Mononuclear cell (primary cell): ENCODE results near the gene PPRC1. TPM values are rescaled to one million over a fixed set of nuclear protein-coding genes. Genes with fewer than 3 reads are reported as not detected.

Experiments used
- H3K27me3 ChIP-seq: 2 replicates; pipeline ENCODE4 v1.6.0; 2011; ENCODE audit warnings: low read length, control low read depth; ENCODE audit not compliant: insufficient read depth
- H3K4me1 ChIP-seq: 2 replicates; pipeline ENCODE4 v1.5.1; 2011; ENCODE audit warnings: mild to moderate bottlenecking, low read length, control low read depth; ENCODE audit not compliant: insufficient read depth
- H3K4me3 ChIP-seq: 2 replicates; pipeline ENCODE4 v1.5.1; 2011; ENCODE audit warnings: mild to moderate bottlenecking, low read length, moderate library complexity
- H3K9me3 ChIP-seq: 2 replicates; pipeline ENCODE4 v1.5.1; 2011; ENCODE audit warnings: low read depth, mild to moderate bottlenecking, control low read depth, low read length
- total RNA-seq: library from RNA; depleted of rRNA; stranded (reverse); fragments of >200 nt; gene quantifications from one replicate; pipeline ENCODE4 v1.2.3, GENCODE V29; 2012

PPRC1 gene
- total RNA-seq, 1 donor: 12.1 TPM

DNA sequence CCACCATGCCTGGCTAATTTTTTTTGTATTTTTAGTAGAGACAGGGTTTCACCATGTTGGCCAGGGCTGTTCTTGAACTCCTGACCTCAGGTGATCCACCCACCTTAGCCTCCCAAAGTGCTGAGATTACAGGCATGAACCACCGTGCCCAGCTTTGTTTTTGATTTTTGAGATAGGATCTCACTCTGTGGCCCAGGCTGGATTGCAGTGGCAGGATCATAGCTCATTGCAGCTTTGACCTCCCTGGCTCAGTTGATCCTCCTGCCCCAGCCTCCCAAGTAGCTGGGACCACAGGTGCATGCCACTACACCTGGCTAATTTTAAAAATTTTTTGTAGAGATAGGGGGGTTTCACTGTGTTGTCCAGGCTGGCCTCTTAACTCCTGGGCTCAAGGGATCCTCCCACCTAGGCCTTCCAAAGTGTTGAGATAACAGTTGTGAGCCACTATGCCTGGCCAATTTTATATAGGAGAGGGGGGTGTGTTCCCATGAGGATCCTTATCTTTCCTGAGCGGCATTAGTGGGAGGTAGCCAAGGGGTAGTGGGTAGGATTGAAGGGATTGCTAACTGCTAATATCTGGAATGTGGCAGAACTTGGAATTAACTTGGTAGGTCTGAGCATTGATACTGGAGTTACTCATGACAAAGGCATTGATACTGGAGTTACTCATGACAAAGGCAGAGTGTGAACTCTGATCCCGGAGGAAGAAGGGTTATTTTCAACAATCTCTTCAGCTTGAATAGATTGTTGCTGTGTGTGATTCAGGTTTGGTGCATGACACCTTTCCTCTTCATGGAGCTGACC is 18.3 kb downstream of the PPRC1 start:
- Histone ChIP-seq H3K9me3 (no peaks in the 10 kb centered on the region), H3K27me3 (no peaks in the 10 kb centered on the region), H3K4me1 (peaks cover 22% of the 10 kb centered on the region), H3K4me3 (peak overlapping the region; percentile 81)

DNA sequence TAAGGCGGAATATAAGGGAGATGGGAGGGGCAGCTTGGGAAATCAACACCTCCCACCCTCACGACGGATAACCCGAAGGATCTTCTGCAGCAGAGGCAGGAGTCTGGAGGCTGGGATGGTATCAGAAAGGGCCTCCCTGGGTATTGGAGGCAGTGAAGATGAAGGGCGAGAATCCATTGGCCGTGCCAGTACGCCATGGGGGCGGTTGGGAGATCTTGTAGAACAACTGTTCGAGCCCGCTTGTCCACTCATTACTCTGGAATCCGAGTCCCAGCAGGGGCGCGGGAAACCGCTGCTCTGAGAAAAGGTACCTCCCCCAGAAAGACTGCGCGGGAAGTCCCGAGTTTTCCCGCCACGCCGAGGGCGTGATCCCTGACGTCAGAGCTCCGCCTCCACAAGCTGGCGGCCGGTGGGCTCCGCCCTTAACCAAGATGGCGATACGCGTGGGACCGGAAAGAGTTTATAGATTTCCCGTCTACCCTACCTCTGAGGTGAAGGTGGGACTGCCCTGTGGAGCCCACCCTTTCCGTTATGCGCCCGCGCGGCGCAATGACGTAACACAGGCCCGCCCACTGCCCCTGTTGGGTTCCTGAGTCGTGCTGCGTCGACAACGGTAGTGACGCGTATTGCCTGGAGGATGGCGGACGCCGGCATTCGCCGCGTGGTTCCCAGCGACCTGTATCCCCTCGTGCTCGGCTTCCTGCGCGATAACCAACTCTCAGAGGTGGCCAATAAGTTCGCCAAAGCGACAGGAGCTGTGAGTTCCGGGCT is 19.1 kb downstream of the PPRC1 start, which contains the start of gene NOLC1:
Gene NOLC1, plus strand, starts transcription at position 616 of the 771 bp plus-strand sequence. Its CDS starts 22 bp downstream, at position 638.
- Histone ChIP-seq H3K27me3 (no peaks in the 10 kb centered on the region), H3K9me3 (no peaks in the 10 kb centered on the region), H3K4me1 (peaks cover 22% of the 10 kb centered on the region), H3K4me3 (peak within 1 kb of the TSS; percentile 81)

DNA sequence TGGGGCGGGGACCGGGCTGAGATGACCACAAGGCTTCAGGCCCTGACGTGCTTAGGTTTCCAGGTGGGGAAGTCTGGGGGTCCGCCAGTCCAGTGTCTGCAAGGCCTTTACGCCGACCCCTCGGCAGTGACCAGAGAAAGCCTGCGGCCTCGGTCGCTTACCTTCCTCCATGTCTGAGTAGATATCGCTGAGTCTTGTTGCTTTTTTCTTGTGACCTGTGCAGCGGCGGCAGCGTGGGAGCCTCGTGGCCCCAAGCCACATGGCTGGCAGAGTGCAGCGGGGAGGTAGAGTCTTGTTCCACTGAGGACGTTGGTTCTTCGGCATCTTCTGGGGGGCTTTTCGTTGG is 19.7 kb downstream of the PPRC1 start:
- Histone ChIP-seq H3K27me3 (no peaks in the 10 kb centered on the region), H3K4me1 (peaks cover 22% of the 10 kb centered on the region), H3K9me3 (no peaks in the 10 kb centered on the region), H3K4me3 (peak overlapping the region; percentile 81)

DNA sequence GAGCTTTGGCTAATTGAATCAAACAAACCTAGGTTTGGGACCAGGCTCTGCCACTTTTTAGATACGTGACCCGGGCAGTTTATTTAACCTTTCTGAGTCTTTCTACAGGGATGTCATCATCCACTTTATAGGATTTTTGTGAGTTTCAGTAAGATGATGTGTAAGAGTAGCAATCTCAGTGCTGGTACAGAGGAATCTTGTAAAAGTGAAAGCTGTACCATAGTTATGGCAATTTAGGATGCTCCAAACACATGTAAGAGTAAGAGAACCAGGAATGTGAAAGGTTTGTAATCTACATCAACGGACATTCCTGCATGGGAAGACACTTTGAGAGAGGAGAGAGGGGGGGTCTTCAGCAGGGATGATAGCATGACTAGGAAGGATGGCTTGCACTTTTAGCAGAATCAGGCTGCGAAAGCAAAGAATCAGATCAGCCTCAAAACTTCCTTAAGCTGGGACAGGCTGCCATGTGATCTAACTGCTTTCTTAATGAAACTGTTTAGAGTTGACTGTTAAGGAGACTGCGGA is 20.3 kb downstream of the PPRC1 start:
- Histone ChIP-seq H3K4me1 (peaks cover 22% of the 10 kb centered on the region), H3K4me3 (peak overlapping the region; percentile 81), H3K9me3 (no peaks in the 10 kb centered on the region), H3K27me3 (no peaks in the 10 kb centered on the region)

DNA sequence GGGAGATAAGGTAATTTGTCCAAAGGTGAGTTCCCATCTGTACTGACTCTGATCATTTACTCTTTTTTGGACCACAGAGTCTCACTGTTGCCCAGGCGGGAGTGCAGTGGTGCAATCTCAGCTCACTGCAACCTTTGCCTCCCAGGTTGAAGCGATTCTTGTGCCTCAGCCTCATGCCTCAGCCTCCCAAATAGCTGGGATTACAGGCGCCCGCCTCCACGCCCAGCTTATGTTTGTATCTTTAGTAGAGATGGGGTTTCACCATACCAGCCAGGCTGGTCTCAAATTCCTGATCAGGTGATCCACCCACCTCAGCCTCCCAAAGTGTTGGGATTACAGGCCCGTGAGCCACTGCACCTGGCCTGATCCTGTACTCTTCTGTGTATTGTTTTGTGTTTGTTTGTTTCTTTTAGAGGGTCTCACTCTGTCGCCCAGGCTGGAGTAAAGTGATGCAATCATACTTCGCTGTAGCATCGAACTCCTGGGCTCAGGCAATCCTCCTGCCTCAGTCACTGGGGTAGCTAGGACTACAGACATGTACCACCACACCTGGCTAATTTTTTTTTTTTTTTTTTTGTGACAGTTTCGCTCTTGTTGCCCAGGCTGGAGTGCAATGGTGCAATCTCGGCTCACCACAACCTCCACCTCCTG is 21.8 kb downstream of the PPRC1 start:
- no peak overlapping the region for H3K4me3 ChIP-seq
- no peaks in the 10 kb centered on the region for H3K27me3 ChIP-seq
- no peaks in the 10 kb centered on the region for H3K9me3 ChIP-seq
- peaks cover 22% of the 10 kb centered on the region for H3K4me1 ChIP-seq

DNA sequence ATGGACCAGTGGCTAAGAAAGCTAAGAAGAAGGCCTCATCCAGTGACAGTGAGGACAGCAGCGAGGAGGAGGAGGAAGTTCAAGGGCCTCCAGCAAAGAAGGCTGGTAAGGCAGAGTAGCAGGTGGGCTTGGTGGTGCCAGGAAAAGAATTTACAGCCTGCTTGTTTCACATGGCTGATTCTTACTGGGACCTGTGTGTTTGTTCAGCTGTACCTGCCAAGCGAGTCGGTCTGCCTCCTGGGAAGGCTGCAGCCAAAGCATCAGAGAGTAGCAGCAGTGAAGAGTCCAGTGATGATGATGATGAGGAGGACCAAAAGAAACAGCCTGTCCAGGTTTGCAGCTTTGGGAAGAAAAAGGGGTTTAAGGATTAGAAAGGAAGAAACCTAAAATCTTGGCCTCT is 24.4 kb downstream of the PPRC1 start:
- Histone ChIP-seq H3K4me3 (no peak overlapping the region), H3K27me3 (no peaks in the 10 kb centered on the region), H3K9me3 (no peaks in the 10 kb centered on the region), H3K4me1 (peaks cover 16% of the 10 kb centered on the region)

DNA sequence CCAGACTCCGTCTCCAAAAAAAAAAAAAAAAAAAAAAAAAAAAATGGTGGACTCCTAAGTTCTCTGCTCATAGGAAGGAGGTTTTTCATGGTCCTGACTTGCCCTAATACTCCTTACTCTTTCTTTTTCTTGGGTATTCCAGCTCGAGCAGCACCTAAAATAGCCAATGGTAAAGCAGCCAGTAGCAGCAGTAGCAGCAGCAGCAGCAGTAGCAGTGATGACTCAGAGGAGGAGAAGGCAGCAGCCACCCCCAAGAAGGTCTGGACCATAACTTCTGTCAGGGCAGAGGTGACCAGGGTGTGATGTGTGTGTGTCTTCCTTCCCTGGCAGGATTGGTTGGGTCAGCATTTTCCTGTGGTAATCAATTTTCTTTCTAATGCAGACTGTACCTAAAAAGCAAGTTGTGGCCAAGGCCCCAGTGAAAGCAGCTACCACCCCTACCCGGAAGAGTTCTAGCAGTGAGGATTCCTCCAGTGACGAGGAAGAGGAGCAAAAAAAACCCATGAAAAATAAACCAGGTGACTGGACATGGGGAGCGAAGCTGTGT is 26.3 kb downstream of the PPRC1 start:
- H3K27me3 ChIP-seq: no peaks in the 10 kb centered on the region
- H3K9me3 ChIP-seq: no peaks in the 10 kb centered on the region
- H3K4me1 ChIP-seq: no peaks in the 10 kb centered on the region
- H3K4me3 ChIP-seq: no peak overlapping the region

DNA sequence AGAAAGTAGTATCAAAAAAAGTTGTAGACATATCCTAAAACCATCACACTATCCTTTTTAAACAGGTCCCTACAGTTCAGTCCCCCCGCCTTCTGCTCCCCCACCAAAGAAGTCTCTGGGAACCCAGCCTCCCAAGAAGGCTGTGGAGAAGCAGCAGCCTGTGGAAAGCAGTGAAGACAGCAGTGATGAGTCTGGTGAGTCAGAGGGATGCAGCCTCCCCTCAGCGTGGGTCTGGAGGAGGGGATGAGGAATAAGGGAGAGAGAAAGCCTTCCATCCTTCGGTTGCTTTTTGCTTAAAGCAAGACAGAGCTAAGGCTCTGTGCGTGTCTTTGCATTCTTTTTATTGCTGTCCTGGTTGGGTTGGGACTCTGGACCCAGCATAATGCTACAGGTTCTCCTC is 27.0 kb downstream of the PPRC1 start:
- Histone ChIP-seq H3K4me1 (no peaks in the 10 kb centered on the region), H3K27me3 (no peaks in the 10 kb centered on the region), H3K9me3 (no peaks in the 10 kb centered on the region), H3K4me3 (no peak overlapping the region)

DNA sequence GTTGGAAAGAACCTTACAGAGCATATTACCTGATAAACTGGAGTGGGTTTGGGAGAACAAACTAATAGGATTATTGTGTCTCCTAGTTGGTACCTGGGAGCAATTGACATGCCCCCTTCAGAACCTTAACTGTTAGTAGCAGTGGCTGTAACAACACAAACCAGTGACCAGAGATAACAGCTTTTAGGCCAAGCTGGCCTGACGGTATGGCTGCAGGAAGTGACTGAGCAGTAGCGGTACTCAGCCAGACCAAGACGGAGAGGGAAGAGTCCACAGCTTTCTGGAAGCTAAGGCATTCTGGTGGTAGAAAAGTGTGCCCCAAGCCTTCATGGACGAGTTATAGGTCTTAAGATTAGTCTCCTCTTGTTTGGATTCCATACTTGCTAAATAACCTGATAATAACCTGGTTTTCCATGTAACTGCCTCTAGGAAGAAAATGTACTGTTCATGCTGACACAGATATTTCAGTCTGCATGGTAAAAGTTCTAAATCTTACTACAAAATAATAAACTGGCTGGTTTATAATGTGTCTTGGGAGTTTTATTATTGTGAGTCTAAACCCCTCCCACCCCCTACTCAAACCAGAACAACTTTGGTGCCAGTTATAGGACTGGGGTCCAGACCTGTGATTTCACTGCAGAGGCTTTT is 30.6 kb downstream of the PPRC1 start:
- Histone ChIP-seq H3K4me1 (no peaks in the 10 kb centered on the region), H3K9me3 (no peaks in the 10 kb centered on the region), H3K27me3 (no peaks in the 10 kb centered on the region), H3K4me3 (no peak overlapping the region)

DNA sequence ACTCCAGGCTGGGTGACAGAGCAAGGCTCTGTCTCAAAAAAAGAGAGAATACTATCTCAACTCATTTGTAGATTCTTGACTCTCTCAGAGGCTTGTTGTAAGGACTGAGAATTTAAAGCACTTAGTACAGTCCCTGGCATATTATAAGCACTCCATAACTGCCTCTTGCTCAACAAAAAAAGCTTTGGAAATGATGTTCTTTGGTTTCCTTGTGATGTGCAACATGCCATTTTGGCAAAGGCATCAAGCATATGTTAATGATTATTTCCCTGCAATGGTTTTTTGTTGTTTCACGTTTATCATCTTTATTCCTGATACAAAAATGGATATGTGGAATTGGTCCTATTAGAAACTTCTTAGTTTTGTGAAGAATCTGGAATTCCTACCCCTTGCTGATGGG is 35.0 kb downstream of the PPRC1 start:
- Histone ChIP-seq H3K4me3 (no peak overlapping the region), H3K9me3 (no peaks in the 10 kb centered on the region), H3K4me1 (peaks cover 10% of the 10 kb centered on the region), H3K27me3 (no peaks in the 10 kb centered on the region)

DNA sequence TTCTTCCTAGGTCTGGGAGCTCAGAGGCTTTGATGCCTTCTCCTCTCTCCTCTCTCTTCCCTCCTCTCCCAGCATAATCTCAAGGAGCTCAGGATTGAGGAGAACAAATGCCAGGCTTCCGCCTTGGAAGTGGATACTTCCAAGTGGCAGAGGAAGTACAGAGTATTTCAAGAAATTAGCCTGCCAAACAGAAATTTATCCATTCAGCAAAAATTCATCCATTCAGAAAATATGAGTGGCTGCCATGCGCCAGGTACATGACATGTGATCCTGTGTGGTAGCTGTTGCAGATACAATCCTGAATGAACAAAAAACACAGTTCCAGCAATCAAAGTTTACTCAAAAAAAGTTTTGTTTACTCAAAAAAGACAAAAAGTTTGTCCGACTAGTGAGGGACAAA is 37.8 kb downstream of the PPRC1 start:
- H3K4me3 ChIP-seq: no peak overlapping the region
- H3K27me3 ChIP-seq: no peaks in the 10 kb centered on the region
- H3K4me1 ChIP-seq: peaks cover 10% of the 10 kb centered on the region
- no peaks in the 10 kb centered on the region for H3K9me3 ChIP-seq

DNA sequence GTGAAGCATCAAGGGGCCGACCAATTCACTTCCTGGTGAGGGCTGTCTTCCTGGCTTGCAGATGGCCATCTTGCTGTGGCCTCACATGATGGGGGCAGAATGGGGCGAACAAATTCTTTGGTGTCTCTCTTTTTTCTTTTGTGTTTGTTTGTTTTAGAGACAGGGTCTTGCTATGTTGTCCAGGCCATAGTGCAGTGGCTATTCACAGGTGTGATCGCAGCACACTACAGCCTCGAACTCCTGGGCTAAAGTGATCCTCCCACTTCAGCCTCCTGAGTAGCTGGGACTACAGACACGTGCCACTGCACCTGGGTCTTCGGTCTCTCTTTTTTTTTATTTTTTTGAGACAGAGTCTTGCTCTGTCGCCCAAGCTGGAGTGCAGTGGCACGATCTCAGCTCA is 39.4 kb downstream of the PPRC1 start:
- Histone ChIP-seq H3K27me3 (no peaks in the 10 kb centered on the region), H3K4me3 (no peak overlapping the region), H3K9me3 (no peaks in the 10 kb centered on the region), H3K4me1 (peaks cover 10% of the 10 kb centered on the region)

DNA sequence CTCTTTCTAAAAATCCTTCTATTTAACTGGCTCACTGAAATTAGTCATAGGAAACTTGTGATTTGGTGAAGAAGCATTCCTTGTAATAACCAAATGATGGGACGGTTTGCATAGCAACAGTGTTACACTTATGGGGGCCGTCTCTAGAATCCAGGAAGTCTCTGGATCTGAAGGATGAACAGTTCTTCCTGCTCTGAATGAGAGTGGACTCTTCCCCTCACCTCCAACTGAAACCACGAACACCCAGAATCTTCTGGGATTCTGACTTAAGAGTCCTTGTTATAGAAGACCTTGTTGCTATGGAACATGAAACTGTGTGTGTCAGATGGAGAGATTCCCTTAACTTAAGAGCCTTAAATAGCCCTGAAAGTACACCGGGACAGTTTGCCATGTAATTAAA is 42.6 kb downstream of the PPRC1 start:
- Histone ChIP-seq H3K4me3 (no peak overlapping the region), H3K4me1 (no peaks in the 10 kb centered on the region), H3K27me3 (no peaks in the 10 kb centered on the region), H3K9me3 (no peaks in the 10 kb centered on the region)

DNA sequence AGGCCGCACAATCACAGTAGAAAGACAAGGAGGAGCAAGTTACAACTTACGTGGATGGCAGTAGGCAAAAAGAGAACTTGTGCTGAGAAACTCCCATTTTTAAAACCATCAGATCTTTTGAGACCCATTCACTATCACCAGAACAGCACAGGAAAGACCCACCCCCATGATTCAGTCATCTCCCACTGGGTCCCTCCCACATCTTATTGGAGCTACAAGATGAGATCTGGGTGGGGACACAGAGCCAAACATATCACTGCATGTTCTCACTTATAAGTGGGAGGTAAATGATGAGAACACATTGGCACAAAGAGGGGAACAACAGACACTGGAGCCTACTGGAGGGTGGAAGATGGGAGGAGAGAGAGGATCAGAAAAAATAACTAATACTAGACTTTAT is 51.8 kb downstream of the PPRC1 start:
- peaks cover 11% of the 10 kb centered on the region for H3K4me1 ChIP-seq
- no peak overlapping the region for H3K4me3 ChIP-seq
- H3K27me3 ChIP-seq: no peaks in the 10 kb centered on the region
- no peaks in the 10 kb centered on the region for H3K9me3 ChIP-seq
